Stimulated activated CD8-positive, alpha-beta memory T cell treated with anti-CD3 and anti-CD28 coated beads, Interleukin-12 subunit alpha, Interleukin-12 subunit beta, amount 100 ng/mL, for 24 hours (primary cell): ENCODE results near the gene TNS4.

Experiments
- DNase-seq: peaks from one replicate; pipeline ENCODE4 v3.0.0-alpha.2; 2020; ENCODE audit errors: extremely low read depth

The TNS4 gene

DNA sequence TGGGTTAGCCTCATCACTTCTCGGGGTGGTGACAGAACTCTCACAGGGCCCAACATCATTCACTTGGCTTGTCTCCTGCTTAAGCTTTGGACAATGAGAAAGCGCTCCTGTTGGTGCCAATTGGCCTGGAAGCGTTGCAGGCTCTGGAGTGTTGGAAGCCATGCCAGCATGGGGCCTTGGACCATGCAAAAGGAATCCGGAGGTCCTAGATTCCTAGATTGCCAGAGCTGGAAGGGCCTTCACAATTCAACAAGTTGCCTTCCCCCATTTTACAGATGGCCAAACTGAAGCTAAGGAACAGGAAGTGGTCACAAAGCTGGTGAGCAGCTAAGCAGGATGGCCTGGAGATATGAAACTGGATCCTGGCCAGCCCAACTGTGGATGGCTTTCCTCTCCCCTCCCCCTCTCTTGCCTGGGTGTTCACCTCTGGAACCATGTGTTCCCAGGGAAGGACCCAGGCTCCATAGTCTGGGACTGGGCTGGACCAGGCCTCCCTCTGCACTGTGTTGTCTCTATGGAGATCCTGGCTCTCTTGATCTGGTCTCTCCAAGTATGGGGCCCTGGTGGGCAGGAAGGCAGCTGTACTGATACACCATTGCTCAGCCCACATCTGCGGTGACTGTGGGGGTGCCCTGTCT is 64.2 kb downstream of the TNS4 start:
- no peak for DNase-seq

DNA sequence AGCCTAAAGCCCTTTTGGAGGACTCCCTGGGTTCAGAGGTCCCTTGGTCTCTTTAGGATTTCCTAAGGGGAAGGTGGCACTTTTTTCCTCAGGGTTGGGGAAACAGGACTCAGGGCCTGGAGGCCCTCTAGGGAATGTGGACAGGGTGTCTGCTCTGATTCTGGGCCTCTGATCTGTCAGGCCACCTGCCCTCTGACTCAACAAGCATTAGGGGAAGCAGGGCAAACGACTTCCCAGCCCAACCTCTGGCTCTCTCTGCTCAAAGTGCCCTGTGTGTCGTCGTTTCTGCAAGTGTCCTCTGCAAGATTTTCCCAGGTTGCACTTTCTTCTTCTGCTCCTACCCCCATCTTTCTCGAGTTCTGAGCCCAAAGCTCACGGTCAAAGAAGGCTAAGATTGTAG is 64.8 kb downstream of the TNS4 start:
- DNase-seq = no peak

DNA sequence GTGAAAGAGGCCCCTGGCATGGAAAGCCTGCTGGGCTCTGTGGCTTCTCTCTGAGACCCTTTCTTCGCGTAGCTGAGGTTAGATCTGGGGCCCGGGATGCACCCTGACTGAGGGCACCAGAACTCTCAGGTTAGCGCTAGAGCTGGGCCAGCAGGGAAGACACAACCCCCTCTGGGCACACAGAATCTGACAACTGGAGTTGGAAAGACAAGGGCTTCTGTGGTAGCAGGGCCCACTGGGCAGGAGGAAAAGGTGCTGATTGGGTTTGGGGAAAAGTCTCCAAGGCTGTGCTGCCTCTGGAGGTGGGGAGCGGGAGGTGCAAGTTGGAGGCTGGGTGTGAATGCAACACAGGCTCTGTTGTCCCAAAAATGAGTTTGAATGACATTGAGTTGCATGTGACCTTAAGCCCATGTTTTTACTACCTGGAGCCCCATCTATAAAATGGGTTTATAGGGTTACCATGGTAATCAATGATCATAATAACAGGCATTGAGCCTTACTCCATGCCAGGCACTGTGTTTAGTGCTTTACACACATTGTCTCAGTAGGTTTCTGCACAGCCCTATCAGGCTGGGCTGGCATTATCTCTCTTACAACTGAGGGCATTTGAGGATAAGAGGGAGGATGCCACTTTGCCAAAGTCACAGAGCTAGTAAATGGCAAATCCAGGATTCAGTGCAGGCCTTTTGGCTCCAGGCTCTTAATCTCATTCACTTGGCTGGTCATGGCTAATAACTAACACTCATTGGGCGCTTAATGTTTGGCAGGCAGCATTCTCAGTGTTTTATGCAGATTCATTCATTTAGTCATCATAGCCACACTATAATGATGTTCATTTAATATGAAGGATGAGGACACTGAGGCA is 67.6 kb downstream of the TNS4 start:
- DNase-seq = no peak

- no peak for DNase-seq
Observed at GRCh38 chr17:40432864-40433528, 68.4 kb downstream of the TNS4 start.

- no peak for DNase-seq
Observed at GRCh38 chr17:40431231-40431602, 70.2 kb downstream of the TNS4 start.

GRCh38 chr17:40430272-40431230 is 70.9 kb downstream of the TNS4 start:
- no peak for DNase-seq

DNA sequence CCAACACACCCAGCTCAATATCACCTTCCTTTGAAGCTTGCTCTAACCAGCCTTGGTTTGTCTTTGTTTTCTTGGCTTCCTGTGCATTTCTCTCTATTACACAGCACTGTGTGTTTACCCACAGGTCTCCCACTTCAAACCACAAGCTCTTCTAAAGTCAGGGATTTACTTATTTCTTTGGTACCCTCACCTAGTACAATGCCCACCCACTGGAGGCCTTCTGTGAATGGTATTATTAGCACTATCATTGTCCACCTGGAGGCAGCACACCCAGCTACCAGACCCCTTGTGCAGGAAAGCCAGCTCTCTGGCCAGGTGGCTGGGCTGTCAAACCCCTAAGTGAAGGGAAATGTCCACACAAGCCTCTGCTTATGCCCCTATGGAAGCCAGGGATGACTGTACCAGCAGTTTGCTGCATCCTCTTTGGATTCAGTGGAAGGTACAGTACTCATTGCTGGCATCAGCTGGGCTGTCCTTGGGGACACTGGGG is 74.4 kb downstream of the TNS4 start:
- no peak for DNase-seq
